Fibroblast of lung (primary cell): ENCODE measurements around the gene THSD7B.

Experiments
- CTCF ChIP-seq, 2 donors: IDR thresholded peaks in 1 of 2; conservative IDR thresholded peaks in 1 of 2; 1 replicate in 1 of 2; 2 replicates in 1 of 2; pipeline ENCODE4 v1.5.1; 2011 to 2012; ENCODE audit warnings: low read length in 2 of 2, control low read depth in 1 of 2, inconsistent platforms in 1 of 2, low read depth in 1 of 2, mild to moderate bottlenecking in 1 of 2
- EZH2 ChIP-seq: IDR thresholded peaks from 2 replicates; pipeline ENCODE4 v1.5.1; 2012; ENCODE audit warnings: low read length, control low read depth, mild to moderate bottlenecking; ENCODE audit errors: missing control alignments

GRCh38 chr2:137173463-137173862, 408.1 kb downstream of the THSD7B start:
- TF ChIP-seq CTCF (conservative IDR thresholded peaks at IDR 0.05 in 1 of 2, IDR thresholded peaks at IDR 0.05 in 1 of 2; ENCODE audit: low read depth in 1 of 2, low read length in 2 of 2) (peak in 1 of 2 donors; percentile 22), EZH2 (no peak)
